Liver (tissue), 3 donors: Measurements from ENCODE around the gene CBLC.

Source experiments
- CTCF ChIP-seq: fragments of 150-350 bp; IDR thresholded peaks from 2 replicates; pipeline ENCODE4 v1.5.1; 2017; ENCODE audit warnings: improper control_type of control experiment, low read depth, low read length; ENCODE audit not compliant: missing input control
- EGR1 ChIP-seq, 2 donors: IDR thresholded peaks; 2 replicates each; pipeline ENCODE4 v1.6.1; 2016 to 2018; ENCODE audit warnings: antibody characterized with exemption in 2 of 2, low read depth in 2 of 2
- RAD21 ChIP-seq, 2 donors: IDR thresholded peaks; 2 replicates each; pipeline ENCODE4 v1.6.1; 2016; ENCODE audit warnings: antibody characterized with exemption in 2 of 2, mild to moderate bottlenecking in 2 of 2
- REST ChIP-seq: IDR thresholded peaks from 2 replicates; pipeline ENCODE4 v1.6.1; 2016; ENCODE audit warnings: antibody characterized with exemption, mild to moderate bottlenecking
- TAF1 ChIP-seq: conservative IDR thresholded peaks from 2 replicates; pipeline ENCODE4 v1.6.1; 2016; ENCODE audit warnings: antibody characterized with exemption, mild to moderate bottlenecking
- donor health status: healthy.
- donor health status: healthy.

- no peak for TF ChIP-seq EGR1 (IDR thresholded peaks at IDR 0.05; ENCODE audit: low read depth in 2 of 2)
- TF ChIP-seq RAD21 (IDR thresholded peaks at IDR 0.05): no peak
- TF ChIP-seq REST: no peak
- no peak for TF ChIP-seq CTCF
- no peak for TF ChIP-seq TAF1
These were observed 8.3 kb downstream of the CBLC start for GRCh38 chr19:44785993-44786392.
